ACC112 (cell line): Measurements from ENCODE around the gene UBASH3B.
A peak's percentile ranks its signal among the peaks of the same experiment; 100 is the strongest.

Experiments used
- H2AFZ ChIP-seq: fragments of 200-600 bp; sonication (generic); one replicate; pipeline ENCODE4 v1.6.0; 2017; ENCODE audit warnings: antibody characterized with exemption, low read length; ENCODE audit not compliant: unreplicated experiment
- H3K27ac ChIP-seq: fragments of 200-600 bp; sonication (generic); 2 replicates; pipeline ENCODE4 v1.5.1; 2014; ENCODE audit warnings: low read depth, mild to moderate bottlenecking, antibody characterized with exemption, low read length, moderate library complexity
- H3K27me3 ChIP-seq: fragments of 200-600 bp; sonication (generic); 2 replicates; pipeline ENCODE4 v1.6.1; 2014; ENCODE audit warnings: mild to moderate bottlenecking, antibody characterized with exemption, low read length, moderate library complexity, mixed read lengths; ENCODE audit not compliant: insufficient read depth
- H3K36me3 ChIP-seq: fragments of 200-600 bp; sonication (generic); 2 replicates; pipeline ENCODE4 v1.6.1; 2016; ENCODE audit warnings: mild to moderate bottlenecking, antibody characterized with exemption, low read length, moderate library complexity, mixed read lengths; ENCODE audit not compliant: insufficient read depth
- H3K4me1 ChIP-seq: fragments of 200-600 bp; sonication (generic); one replicate; pipeline ENCODE4 v1.6.1; 2016; ENCODE audit warnings: low read length, mixed read lengths; ENCODE audit not compliant: insufficient read depth, unreplicated experiment, control insufficient read depth
- H3K4me3 ChIP-seq: fragments of 200-600 bp; sonication (generic); 2 replicates; pipeline ENCODE4 v1.5.1; 2014; ENCODE audit warnings: mild to moderate bottlenecking, low read depth, low read length
- H3K79me2 ChIP-seq: fragments of 200-600 bp; sonication (generic); one replicate; pipeline ENCODE4 v1.6.0; 2016; ENCODE audit warnings: low read length; ENCODE audit not compliant: control insufficient read depth, unreplicated experiment, insufficient read depth

UBASH3B gene

DNA sequence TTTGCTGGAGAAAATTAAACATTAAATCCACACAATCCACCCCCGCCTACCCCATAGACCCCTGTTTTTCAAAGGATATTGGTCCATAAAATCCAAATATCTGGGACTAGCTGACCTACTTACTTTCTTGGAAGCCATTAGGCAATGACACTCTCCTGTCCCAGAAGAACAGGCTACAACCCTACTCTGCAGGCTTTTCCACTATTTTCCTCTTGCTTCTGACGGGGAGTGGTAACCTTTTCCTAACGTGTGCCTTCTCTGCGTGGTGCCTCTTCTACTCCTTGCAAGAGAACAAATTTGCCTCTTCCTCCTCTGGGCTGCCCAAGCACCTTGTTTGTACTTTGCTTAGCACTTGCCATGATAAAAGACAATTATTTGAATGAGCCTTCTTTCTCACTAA is 51.6 kb downstream of the UBASH3B start:
- Histone ChIP-seq H3K4me3 (peak overlapping the region; percentile 31; the same call in 1 of the 2 replicates), H3K36me3 (no peaks in the 10 kb centered on the region; the same call in 1 of the 2 replicates), H2AFZ (peak overlapping the region; percentile 3), H3K79me2 (peaks cover 39% of the 10 kb centered on the region), H3K27me3 (no peaks in the 10 kb centered on the region), H3K27ac (peak overlapping the region; percentile 93), H3K4me1 (peaks cover 57% of the 10 kb centered on the region)

GRCh38 chr11:122707901-122708300 is 52.4 kb downstream of the UBASH3B start:
- H3K4me1 ChIP-seq, result peaks cover 62% of the 10 kb centered on the region
- peak overlapping the region; percentile 85 for H3K27ac ChIP-seq
- H3K36me3 ChIP-seq, result no peaks in the 10 kb centered on the region; the same call in 1 of the 2 replicates
- H3K4me3 ChIP-seq, result no peak overlapping the region
- no peak overlapping the region for H2AFZ ChIP-seq
- H3K27me3 ChIP-seq, result no peaks in the 10 kb centered on the region
- H3K79me2 ChIP-seq, result peaks cover 42% of the 10 kb centered on the region

DNA sequence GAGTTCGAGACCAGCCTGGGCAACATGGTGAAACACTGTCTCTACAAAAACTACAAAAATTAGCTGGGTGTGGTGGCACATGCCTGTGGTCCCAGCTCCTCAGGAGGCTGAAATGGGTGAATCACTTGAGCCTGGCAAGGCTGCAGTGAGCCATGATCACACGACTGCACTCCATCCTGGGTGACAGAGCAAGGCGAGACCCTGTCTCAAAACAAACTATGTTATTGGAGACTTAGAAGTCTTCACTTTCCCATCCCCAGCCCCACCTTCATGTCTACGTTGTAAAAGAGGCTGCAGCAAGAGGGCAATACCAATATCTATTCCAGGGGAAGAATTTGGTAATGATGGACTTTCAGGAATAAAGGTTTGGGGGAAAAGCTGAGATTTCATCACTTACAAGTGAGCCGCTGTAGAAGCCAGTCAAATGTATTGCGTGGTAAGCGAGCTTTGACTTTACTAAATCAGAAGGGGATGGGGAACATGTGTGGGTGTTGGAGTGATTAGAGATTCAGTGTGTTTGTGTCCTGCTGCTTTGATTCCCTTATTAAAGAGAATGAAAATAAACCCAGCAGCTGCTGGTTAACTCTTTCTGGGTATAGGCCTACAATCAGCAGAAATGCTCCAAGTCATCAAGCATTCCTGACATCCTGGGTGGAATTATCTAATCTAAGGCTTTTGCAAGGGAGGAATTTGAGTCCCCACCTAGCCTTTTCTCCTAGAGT is 53.7 kb downstream of the UBASH3B start:
- Histone ChIP-seq H3K4me3 (peak overlapping the region; percentile 53), H3K27ac (peak overlapping the region; percentile 85), H3K27me3 (no peaks in the 10 kb centered on the region), H2AFZ (peak overlapping the region; percentile 33), H3K4me1 (peaks cover 62% of the 10 kb centered on the region), H3K79me2 (peaks cover 43% of the 10 kb centered on the region), H3K36me3 (peaks cover 4% of the 10 kb centered on the region; the same call in 1 of the 2 replicates)

- peak overlapping the region; percentile 85; the same call in 1 of the 2 replicates for H3K27ac ChIP-seq
- peaks cover 9% of the 10 kb centered on the region; the same call in 1 of the 2 replicates for H3K36me3 ChIP-seq
Measured at GRCh38 chr11:122711362-122711761, 55.8 kb downstream of the UBASH3B start.

GRCh38 chr11:122711831-122712381 is 56.4 kb downstream of the UBASH3B start:
- Histone ChIP-seq H3K27me3 (no peaks in the 10 kb centered on the region), H3K79me2 (peaks cover 60% of the 10 kb centered on the region), H2AFZ (no peak overlapping the region), H3K36me3 (peaks cover 9% of the 10 kb centered on the region; the same call in 1 of the 2 replicates), H3K27ac (peak overlapping the region; percentile 85), H3K4me1 (peaks cover 60% of the 10 kb centered on the region), H3K4me3 (no peak overlapping the region)

More at GRCh38 chr11:122711362-122711761, 55.8 kb downstream of the UBASH3B start:
- no peak overlapping the region for H2AFZ ChIP-seq
- H3K27me3 ChIP-seq, result no peaks in the 10 kb centered on the region
- no peak overlapping the region for H3K4me3 ChIP-seq
- peaks cover 55% of the 10 kb centered on the region for H3K79me2 ChIP-seq
- peaks cover 65% of the 10 kb centered on the region for H3K4me1 ChIP-seq

DNA sequence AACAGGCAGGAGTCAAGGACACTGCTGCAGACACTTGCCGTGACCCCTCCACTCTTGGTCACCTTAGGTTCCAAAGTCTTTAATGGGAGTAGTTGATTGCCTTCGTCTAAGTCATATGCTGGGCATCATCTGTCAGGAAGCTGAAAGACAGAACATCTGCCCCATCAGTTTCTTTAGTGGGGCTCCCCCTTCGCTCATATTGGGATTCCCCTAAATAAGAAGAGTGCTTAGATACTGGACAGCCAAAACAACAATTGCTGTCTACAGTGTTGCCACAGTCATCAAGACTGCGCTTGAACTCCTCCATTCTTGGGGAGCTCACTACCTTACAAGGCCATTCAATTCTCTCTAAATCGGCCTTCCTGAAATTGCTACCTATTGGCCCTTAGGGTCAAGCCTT is 58.5 kb downstream of the UBASH3B start:
- Histone ChIP-seq H3K27me3 (no peaks in the 10 kb centered on the region), H3K79me2 (peaks cover 68% of the 10 kb centered on the region), H3K36me3 (peaks cover 9% of the 10 kb centered on the region; the same call in 1 of the 2 replicates), H3K27ac (no peak overlapping the region), H3K4me1 (peaks cover 43% of the 10 kb centered on the region), H2AFZ (no peak overlapping the region), H3K4me3 (no peak overlapping the region)

GRCh38 chr11:122714484-122714883 is 59.0 kb downstream of the UBASH3B start:
- Histone ChIP-seq H3K4me3 (no peak overlapping the region), H3K27me3 (no peaks in the 10 kb centered on the region), H2AFZ (no peak overlapping the region), H3K27ac (no peak overlapping the region), H3K36me3 (peaks cover 9% of the 10 kb centered on the region; the same call in 1 of the 2 replicates), H3K79me2 (peaks cover 73% of the 10 kb centered on the region), H3K4me1 (peaks cover 38% of the 10 kb centered on the region)

DNA sequence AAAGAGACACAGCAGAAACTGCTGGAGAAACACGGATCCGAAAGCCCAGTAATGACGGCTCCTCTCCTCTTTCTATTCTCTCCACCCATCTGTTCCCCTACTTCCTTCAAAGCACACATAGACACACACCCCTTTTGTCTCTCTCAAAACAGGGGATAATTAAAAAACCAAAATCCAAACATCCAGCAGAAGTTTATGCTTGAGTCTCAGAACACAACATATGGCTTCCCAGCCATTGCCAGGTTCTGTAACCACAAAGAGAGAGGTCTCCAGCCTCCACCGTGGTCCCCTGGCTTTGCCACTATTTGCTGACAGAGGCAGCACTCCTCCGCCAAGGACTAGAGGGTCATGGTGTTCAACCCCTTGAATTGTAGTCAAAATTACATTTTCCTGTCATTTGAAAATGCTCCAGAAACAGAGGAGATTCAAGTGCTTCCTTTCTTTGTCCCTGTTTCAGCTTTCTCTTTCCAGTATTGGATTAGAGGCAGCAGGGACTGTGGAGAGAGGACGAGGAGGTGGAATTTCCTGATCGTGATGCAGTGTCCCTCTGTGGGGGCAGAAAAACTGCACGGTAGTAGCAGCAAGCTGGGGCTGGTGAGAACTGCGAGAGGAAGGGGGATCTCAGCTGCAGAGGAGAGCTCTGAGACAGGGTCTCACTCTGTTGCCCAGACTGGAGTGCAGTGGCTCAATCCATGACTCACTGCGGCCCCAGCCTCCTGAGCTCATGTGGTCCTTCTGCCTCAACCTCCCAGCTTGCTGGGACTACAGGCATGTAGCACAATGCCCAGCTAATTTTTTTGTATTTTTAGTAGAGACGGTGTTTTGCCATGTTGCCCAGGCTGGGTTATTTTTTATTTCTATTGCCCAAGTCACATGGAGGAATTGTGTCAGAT is 60.3 kb downstream of the UBASH3B start:
- H3K4me3 ChIP-seq, result no peak overlapping the region
- no peak overlapping the region for H2AFZ ChIP-seq
- H3K4me1 ChIP-seq, result peaks cover 36% of the 10 kb centered on the region
- peaks cover 77% of the 10 kb centered on the region for H3K79me2 ChIP-seq
- peaks cover 9% of the 10 kb centered on the region; the same call in 1 of the 2 replicates for H3K36me3 ChIP-seq
- no peak overlapping the region for H3K27ac ChIP-seq
- H3K27me3 ChIP-seq, result no peaks in the 10 kb centered on the region

- Histone ChIP-seq H3K27me3 (no peaks in the 10 kb centered on the region), H2AFZ (no peak overlapping the region), H3K27ac (no peak overlapping the region), H3K4me1 (peaks cover 35% of the 10 kb centered on the region), H3K79me2 (peaks cover 62% of the 10 kb centered on the region), H3K4me3 (no peak overlapping the region), H3K36me3 (peaks cover 9% of the 10 kb centered on the region; the same call in 1 of the 2 replicates)
Measured at GRCh38 chr11:122717264-122717867, 61.8 kb downstream of the UBASH3B start.
